GM21390 (cell line): ENCODE data around the gene AUH.

Experiments
- ATAC-seq: cut with Tn5 transposase; IDR thresholded peaks from one replicate; pipeline ENCODE4 v1.9.1; 2021; ENCODE audit not compliant: unreplicated experiment

AUH gene

DNA sequence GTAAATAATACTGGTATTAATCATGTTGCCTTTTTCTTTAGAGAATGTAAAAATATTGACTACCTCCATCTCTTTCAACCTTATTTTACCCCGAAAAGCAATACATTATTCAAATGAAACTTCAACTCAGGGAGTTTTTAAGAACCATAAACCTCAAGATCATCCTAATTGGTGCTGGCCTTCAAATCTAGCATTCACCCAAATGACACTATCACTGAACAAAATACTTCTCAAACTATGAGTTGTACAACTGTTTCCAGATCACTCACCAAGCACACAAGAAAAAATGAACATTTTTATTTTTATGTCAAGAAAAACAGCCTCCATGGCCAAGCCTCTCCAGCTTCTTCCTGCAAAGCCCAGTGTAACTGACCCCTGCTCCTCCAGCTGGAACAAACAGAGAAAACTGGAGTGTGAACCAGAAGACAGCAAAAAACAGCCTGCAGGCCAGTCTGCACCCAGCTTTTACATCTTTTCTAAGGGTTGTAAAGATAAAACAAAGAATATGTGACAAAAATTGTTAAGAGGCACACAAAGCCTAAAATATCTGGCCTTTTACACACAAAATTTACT is 21.2 kb downstream of the AUH start:
- ATAC-seq: no peak

DNA sequence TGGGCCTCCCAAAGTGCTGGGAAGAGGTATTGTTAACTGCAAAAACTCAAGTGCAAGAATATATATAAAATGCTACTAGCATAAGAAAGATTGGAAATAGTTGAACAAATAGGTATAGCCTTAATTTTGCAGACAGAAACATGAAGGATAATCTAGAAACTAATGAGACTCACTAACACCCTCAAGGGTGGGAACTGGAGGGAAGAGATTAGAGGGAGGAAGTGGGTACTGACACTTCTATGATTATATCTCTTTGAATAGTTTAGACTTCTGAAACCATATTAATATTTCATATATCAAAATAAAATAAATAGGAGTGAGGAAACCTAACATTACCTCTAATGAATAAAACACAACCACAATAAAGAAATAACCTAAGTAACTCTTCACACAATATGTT is 23.0 kb downstream of the AUH start:
- no peak for ATAC-seq

DNA sequence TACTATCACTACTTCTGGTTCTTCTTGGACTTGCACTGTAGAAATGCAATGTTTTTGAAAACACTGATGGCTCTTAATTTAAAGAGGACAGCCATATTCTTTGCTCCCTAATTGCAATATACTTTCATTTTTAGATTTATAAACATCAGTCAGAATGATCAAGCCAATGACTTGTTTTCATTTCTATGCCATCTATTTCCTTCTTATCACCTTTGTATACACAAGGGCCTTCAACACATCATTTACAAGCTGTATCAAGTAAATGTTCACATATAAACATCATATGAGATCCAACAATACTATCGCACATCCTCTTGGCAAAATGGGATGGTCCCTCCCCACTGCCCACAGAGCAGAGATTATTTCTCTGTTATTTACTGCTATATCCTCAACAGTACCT is 24.9 kb downstream of the AUH start:
- ATAC-seq: no peak

- ATAC-seq: no peak
Measured at GRCh38 chr9:91334053-91334452, 27.7 kb downstream of the AUH start.

DNA sequence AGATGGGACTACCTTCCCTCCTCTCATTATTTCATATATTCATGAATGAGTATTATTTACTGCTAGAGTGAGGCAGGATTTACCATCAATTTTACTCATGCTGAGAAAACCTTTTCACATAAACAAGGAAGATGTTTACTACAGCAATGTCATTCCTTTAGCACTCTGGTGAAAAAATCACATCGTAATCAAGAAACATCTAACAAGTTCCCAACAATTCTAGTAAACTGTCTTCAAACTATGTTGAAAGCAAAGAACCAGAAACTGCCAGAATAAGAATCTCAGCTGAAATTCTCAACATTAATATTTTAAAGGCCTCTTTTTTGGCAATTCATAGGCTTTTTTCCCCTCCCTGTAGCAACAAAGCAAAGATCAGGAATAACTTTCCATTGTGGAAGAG is 28.2 kb downstream of the AUH start:
- no peak for ATAC-seq

GRCh38 chr9:91332546-91333231 is 29.0 kb downstream of the AUH start:
- no peak for ATAC-seq

DNA sequence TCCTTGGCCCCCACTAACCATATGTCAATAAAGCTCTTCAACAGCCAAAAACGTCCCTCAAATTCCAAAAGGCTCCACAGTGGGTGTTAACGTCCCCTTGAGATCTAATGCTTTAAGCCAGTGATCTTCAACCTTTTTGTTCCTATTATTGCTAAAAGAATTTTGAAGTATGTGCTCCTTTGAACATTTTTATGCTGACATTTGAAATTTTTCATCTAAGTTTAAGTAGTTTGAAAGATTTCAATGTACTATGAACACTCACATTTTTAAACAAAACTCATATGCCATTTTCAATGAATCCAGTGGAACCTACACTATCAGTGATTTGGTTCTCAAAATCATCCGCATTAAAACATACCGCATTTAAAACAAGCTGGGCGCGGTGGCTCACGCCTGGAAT is 29.9 kb downstream of the AUH start:
- no peak for ATAC-seq

GRCh38 chr9:91328186-91328585 is 33.5 kb downstream of the AUH start:
- no peak for ATAC-seq

DNA sequence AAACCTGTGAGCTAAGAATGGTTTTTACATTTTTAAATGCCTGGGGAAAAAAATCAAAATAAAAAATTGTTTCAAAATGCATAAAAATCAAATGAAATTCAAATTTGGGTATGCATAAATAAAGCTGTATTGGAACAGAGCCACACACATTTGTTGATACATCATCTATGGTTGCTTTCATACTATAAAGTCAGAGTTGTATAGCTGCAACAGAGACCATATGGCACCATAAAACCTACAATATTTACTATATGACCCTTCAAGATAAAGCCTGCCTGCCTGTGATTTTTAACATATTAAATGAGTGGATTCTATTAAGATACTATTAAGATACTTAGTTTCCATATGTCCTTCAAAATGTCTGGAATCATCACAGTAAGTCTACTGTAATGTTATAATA is 40.0 kb downstream of the AUH start:
- ATAC-seq: no peak

GRCh38 chr9:91320299-91320698 is 41.4 kb downstream of the AUH start:
- no peak for ATAC-seq

DNA sequence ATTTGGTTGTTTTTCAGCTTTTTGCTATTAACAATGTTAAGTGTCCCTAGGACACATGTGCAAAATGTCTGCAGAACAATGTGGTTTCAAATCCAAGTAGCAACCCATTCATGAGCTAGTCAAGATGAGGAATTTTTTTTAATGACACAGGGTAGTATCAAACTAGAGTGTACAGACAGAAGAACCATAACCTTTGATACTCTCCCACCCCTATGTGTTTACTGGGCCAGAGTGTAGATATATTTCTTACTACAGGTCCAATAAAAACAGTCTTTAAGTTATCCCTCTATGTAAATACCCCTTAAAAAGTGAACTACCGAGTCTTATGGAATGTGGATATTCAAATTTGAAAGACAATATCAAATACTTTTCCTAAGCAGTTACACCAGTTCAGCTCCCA is 45.6 kb downstream of the AUH start:
- no peak for ATAC-seq

- ATAC-seq: no peak
Measured at GRCh38 chr9:91315191-91315590, 46.5 kb downstream of the AUH start.

DNA sequence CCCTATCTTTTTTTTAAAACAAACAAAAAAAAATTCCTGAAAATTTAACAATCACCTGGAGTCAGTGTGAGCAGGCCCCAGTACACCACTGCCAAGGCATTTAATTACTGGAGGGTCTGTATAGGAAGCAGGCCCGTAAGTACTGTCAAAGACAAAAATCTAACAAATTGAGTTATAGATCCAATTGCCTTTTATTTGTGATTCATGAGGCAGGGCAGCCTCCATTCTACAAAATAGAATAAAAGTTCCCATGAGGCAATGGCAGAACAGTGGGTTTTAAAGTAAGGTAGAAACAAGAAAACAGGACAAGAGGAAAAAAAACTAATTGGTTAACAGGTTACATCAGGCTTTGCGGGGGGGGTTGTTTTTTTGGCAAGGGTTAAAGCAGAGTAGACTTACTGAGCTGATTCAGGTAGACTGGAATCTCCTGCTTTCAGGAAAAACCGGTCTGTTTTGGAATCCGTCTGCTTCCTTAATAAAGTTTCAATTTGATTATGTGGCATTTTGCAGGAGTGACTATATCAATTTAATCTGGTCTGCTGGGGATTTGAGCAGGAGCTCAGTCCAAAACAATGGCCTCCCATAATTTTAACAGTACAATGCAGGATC is 48.9 kb downstream of the AUH start:
- ATAC-seq: no peak

GRCh38 chr9:91310037-91310436 is 51.7 kb downstream of the AUH start:
- no peak for ATAC-seq

- ATAC-seq: no peak
Measured at GRCh38 chr9:91308191-91308590, 53.5 kb downstream of the AUH start.

- no peak for ATAC-seq
Measured at GRCh38 chr9:91307279-91307678, 54.4 kb downstream of the AUH start.

DNA sequence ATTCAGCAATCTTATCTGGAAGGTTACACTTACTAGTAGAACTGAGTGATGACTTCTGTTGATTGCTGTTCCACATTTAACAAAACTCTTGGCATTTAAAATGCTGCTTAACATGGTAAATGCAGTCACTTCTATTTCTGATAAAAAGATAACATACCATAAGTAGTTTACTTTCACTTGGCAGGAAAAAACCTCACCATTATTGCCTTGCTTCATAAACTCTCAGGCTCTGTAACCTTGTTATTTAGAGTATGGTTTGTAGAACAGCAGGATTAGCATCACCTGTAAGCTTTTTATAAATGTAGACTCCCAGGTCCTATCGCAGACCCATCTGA is 55.5 kb downstream of the AUH start:
- no peak for ATAC-seq

GRCh38 chr9:91305596-91306295 is 56.0 kb downstream of the AUH start:
- no peak for ATAC-seq

DNA sequence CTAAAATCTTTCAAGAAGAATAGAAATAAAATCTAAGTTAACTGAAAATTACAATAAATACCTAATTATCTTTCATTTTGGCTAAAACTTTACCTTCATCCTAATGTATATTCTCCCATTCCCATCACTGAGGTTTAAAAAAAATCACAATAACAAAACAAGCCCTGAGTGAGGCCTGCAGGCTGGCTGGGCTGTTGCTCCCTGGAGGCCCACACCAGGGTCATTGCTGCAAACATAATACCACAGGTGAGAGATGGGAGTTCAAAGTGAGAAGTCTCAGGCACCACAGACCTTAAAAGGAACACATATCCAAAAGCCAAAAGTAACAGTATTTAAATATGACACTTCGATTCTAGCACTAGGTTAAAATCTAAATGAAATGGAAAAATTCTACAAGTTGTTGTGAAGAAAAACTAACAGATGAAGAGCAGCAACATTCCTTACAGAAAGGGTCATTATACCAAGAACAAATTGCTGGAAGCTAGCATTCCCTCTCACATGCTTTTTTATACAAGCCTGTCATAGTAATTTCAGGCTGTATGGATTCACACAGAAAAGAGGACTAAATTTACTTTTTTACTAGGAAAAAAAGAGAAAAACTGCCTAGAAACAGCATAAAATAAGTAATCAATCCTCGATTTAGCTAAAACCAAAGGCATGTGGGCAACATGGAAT is 57.8 kb downstream of the AUH start:
- ATAC-seq: no peak

DNA sequence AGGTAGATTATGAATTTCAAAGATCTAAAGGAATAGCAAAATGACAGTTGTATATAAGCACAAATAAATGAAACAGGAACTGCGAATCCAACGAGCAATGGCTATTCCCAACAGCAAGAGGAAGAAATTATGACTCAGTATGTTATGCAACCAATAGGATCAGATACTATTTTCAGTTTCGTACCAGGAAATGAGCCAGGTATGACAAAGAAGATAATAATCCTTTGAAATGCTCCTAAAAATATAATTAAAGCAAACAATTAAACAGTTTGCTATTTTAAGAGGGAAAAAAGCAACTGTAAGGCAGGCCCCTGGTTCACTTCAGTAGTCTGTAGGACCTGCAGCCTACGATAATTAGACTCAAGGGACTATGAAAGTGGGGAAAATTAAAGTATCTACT is 58.9 kb downstream of the AUH start:
- ATAC-seq: no peak

GRCh38 chr9:91301161-91301560 is 60.6 kb downstream of the AUH start:
- ATAC-seq: no peak

DNA sequence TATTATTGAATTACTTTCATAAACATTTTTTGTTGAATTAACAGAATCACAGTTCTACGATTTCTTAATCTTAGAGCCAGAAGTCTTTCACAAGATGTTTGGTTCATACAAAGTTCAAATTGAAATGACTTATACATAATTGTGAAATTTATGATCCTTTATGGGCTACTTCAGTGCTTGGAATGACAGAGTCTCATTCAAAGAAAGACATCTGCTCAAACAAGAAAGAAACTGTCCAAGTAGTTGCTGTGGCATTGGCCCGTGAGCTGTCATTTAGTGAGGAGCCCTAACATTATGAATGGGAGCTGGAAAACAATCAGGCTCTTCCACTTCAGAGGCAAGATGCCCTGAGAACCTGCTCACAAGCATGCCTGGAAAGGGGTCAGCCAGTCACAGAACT is 63.4 kb downstream of the AUH start:
- no peak for ATAC-seq
